Raji (cell line): Measurements from ENCODE around the gene RPLP2.

Experiments used
- POLR2A ChIP-seq: IDR thresholded peaks from 2 replicates; pipeline ENCODE4 v1.6.1; 2011; ENCODE audit warnings: low read depth, low read length, control low read depth; ENCODE audit not compliant: insufficient read depth

Gene RPLP2

GRCh38 chr11:819943-820649, 10.3 kb downstream of the RPLP2 start:
- TF ChIP-seq POLR2A: no peak

GRCh38 chr11:820655-821511, 11.1 kb downstream of the RPLP2 start:
- no peak for TF ChIP-seq POLR2A

- TF ChIP-seq POLR2A: no peak
These were observed 12.0 kb downstream of the RPLP2 start for GRCh38 chr11:821512-822371.

- peak; percentile 4; the same call in 1 of the 2 replicates for TF ChIP-seq POLR2A
These were observed 13.9 kb downstream of the RPLP2 start for GRCh38 chr11:823441-824291.

GRCh38 chr11:824292-824880, 14.6 kb downstream of the RPLP2 start:
- TF ChIP-seq POLR2A: 0 out of 2 replicates have a peak, but pooled peaks have one; percentile 6

- 0 out of 2 replicates have a peak, but pooled peaks have one; percentile 4 for TF ChIP-seq POLR2A
These were observed 15.2 kb downstream of the RPLP2 start for GRCh38 chr11:824942-825341.

GRCh38 chr11:825366-826226, 15.8 kb downstream of the RPLP2 start:
- TF ChIP-seq POLR2A: no peak

GRCh38 chr11:826227-826621, 16.5 kb downstream of the RPLP2 start:
- no peak for TF ChIP-seq POLR2A

GRCh38 chr11:826836-827145, 17.0 kb downstream of the RPLP2 start:
- TF ChIP-seq POLR2A: no peak

GRCh38 chr11:827146-827896, 17.6 kb downstream of the RPLP2 start:
- no peak for TF ChIP-seq POLR2A

- peak; percentile 13; the same call in 1 of the 2 replicates for TF ChIP-seq POLR2A
These were observed 18.1 kb downstream of the RPLP2 start, which contains the start of gene CRACR2B for GRCh38 chr11:827897-828192. CRACR2B (plus strand) TSS chr11:827919; CDS start chr11:828608, 689 bp downstream.

GRCh38 chr11:828506-829175, 18.9 kb downstream of the RPLP2 start:
- TF ChIP-seq POLR2A: no peak
